HEK293T (cell line): ENCODE results near the gene RFTN2.

ENCODE experiments used
- CTCF ChIA-PET: fragments of 350-600 bp; formaldehyde crosslinking; extraction: SDS; loops from one replicate; lab custom pipeline; 2021; ENCODE audit warnings: antibody characterized with exemption, inconsistent platforms; lab: Yijun Ruan, JAX
- POLR2A ChIA-PET: fragments of 350-600 bp; formaldehyde crosslinking; extraction: SDS; loops from one replicate; lab custom pipeline; 2020; ENCODE audit warnings: antibody characterized with exemption, inconsistent platforms; lab: Yijun Ruan, JAX
- DNase-seq: peaks from one replicate; pipeline ENCODE4 v3.0.0; 2012; ENCODE audit warnings: mixed read lengths; ENCODE audit errors: extremely low spot score
- ARNT ChIP-seq: fragments of 450-650 bp; IDR thresholded peaks from 2 replicates; pipeline ENCODE4 v1.6.1; 2017; ENCODE audit warnings: mild to moderate bottlenecking
- BHLHE40 ChIP-seq: fragments of 450-650 bp; IDR thresholded peaks from 2 replicates; pipeline ENCODE4 v1.6.1; 2016; ENCODE audit warnings: mild to moderate bottlenecking, moderate library complexity, borderline replicate concordance
- CTBP1 ChIP-seq: fragments of 450-650 bp; IDR thresholded peaks from 2 replicates; pipeline ENCODE4 v1.6.1; 2016; ENCODE audit warnings: borderline replicate concordance
- ELF4 ChIP-seq: fragments of 450-650 bp; IDR thresholded peaks from 2 replicates; pipeline ENCODE4 v1.6.1; 2017; ENCODE audit warnings: antibody characterized with exemption
- FOXA1 ChIP-seq: fragments of 450-650 bp; IDR thresholded peaks from 2 replicates; pipeline ENCODE4 v1.6.1; 2016; ENCODE audit warnings: mild to moderate bottlenecking
- FOXK2 ChIP-seq: fragments of 450-650 bp; IDR thresholded peaks from 2 replicates; pipeline ENCODE4 v1.6.1; 2016; ENCODE audit warnings: mild to moderate bottlenecking
- FOXM1 ChIP-seq: fragments of 450-650 bp; IDR thresholded peaks from 2 replicates; pipeline ENCODE4 v1.6.1; 2017; ENCODE audit warnings: mild to moderate bottlenecking, borderline replicate concordance
- HDGF ChIP-seq: fragments of 450-650 bp; IDR thresholded peaks from 2 replicates; pipeline ENCODE4 v1.6.1; 2017; ENCODE audit warnings: antibody characterized with exemption, borderline replicate concordance
- L3MBTL2 ChIP-seq: fragments of 450-650 bp; conservative IDR thresholded peaks from 2 replicates; pipeline ENCODE4 v1.6.1; 2016; ENCODE audit warnings: mild to moderate bottlenecking
- LEF1 ChIP-seq: fragments of 450-650 bp; IDR thresholded peaks from 2 replicates; pipeline ENCODE4 v1.6.1; 2017; ENCODE audit warnings: mild to moderate bottlenecking, borderline replicate concordance
- NFRKB ChIP-seq: fragments of 450-650 bp; IDR thresholded peaks from 2 replicates; pipeline ENCODE4 v1.6.1; 2016; ENCODE audit warnings: mild to moderate bottlenecking, moderate library complexity
- PKNOX1 ChIP-seq: fragments of 450-650 bp; IDR thresholded peaks from 2 replicates; pipeline ENCODE4 v1.6.1; 2016
- SP1 ChIP-seq: fragments of 450-650 bp; IDR thresholded peaks from 2 replicates; pipeline ENCODE4 v1.6.1; 2017
- SUZ12 ChIP-seq: fragments of 450-650 bp; IDR thresholded peaks from 2 replicates; pipeline ENCODE4 v1.6.1; 2016; ENCODE audit warnings: mild to moderate bottlenecking
- TARDBP ChIP-seq: fragments of 450-650 bp; IDR thresholded peaks from 2 replicates; pipeline ENCODE4 v1.6.1; 2016
- ZNF384 ChIP-seq: fragments of 450-650 bp; IDR thresholded peaks from 2 replicates; pipeline ENCODE4 v1.6.1; 2016

Gene RFTN2

GRCh38 chr2:197620133-197620532, 55.3 kb downstream of the RFTN2 start:
- ChIA-PET CTCF (interaction anchor here (0.7 kb wide), 1 partner anchor 73 kb away, joined by 4 read pairs; no protein-coding TSS in a partner anchor), POLR2A (no interaction called here)
- TF ChIP-seq CTBP1 (no peak), SUZ12 (no peak), ARNT (no peak), PKNOX1 (no peak), SP1 (no peak), TARDBP (no peak), NFRKB (no peak), L3MBTL2 (no peak), FOXM1 (no peak), FOXA1 (no peak), BHLHE40 (no peak), LEF1 (no peak), FOXK2 (no peak), ELF4 (no peak), HDGF (no peak), ZNF384 (no peak)
- no peak for DNase-seq

- no peak for DNase-seq
- POLR2A ChIA-PET = no interaction called here
These were observed 60.3 kb downstream of the RFTN2 start for GRCh38 chr2:197615016-197615652.

GRCh38 chr2:197614532-197614931, 60.9 kb downstream of the RFTN2 start:
- TF ChIP-seq LEF1 (no peak), PKNOX1 (no peak), ARNT (no peak), HDGF (no peak), FOXM1 (no peak), ZNF384 (no peak), CTBP1 (no peak), BHLHE40 (no peak), L3MBTL2 (no peak), ELF4 (no peak), FOXK2 (no peak), TARDBP (no peak)
- CTCF ChIA-PET = no interaction called here
- DNase-seq = no peak
- POLR2A ChIA-PET = no interaction called here

More at GRCh38 chr2:197615016-197615652, 60.3 kb downstream of the RFTN2 start:
- TF ChIP-seq FOXK2 (no peak), ARNT (no peak), SUZ12 (no peak), BHLHE40 (no peak), NFRKB (no peak), CTBP1 (no peak), ELF4 (no peak), FOXA1 (no peak), HDGF (no peak), ZNF384 (no peak), LEF1 (no peak)
- CTCF ChIA-PET = no interaction called here

GRCh38 chr2:197613509-197613987, 61.8 kb downstream of the RFTN2 start:
- ChIA-PET CTCF (no interaction called here), POLR2A (no interaction called here)
- DNase-seq = no peak
- TF ChIP-seq FOXA1 = no peak
- TF ChIP-seq ELF4 = no peak
- TF ChIP-seq BHLHE40 = no peak
- TF ChIP-seq FOXK2 = no peak
- TF ChIP-seq PKNOX1 = no peak
- no peak for TF ChIP-seq SP1
- no peak for TF ChIP-seq CTBP1
- TF ChIP-seq L3MBTL2 = no peak
- TF ChIP-seq NFRKB = no peak
- no peak for TF ChIP-seq SUZ12
- TF ChIP-seq HDGF = no peak
- no peak for TF ChIP-seq LEF1
- TF ChIP-seq FOXM1 = no peak

GRCh38 chr2:197606180-197606579, 69.2 kb downstream of the RFTN2 start:
- no peak for DNase-seq
- CTCF ChIA-PET = no interaction called here

More at GRCh38 chr2:197606180-197606579, 69.2 kb downstream of the RFTN2 start:
- no peak for TF ChIP-seq ARNT
- no peak for TF ChIP-seq BHLHE40
- TF ChIP-seq L3MBTL2 = no peak
- no peak for TF ChIP-seq TARDBP
- no peak for TF ChIP-seq HDGF
- no peak for TF ChIP-seq NFRKB
- TF ChIP-seq SP1 = no peak
- TF ChIP-seq CTBP1 = no peak
- no peak for TF ChIP-seq FOXM1
- TF ChIP-seq FOXK2 = no peak
- no peak for TF ChIP-seq ZNF384
- TF ChIP-seq SUZ12 = no peak
- TF ChIP-seq LEF1 = no peak
- TF ChIP-seq ELF4 = no peak
- TF ChIP-seq PKNOX1 = no peak
- POLR2A ChIA-PET = interaction anchor here (0.6 kb wide), 1 partner anchor 174 kb away, joined by 3 read pairs; no protein-coding TSS in a partner anchor
